Measurements from ENCODE around the gene PROM1.

PROM1 gene

GRCh38 chr4:16083241-16084191, at the start of gene PROM1:
TSS of gene PROM1 (minus strand) at chr4:16084023. CDS start at chr4:16075906, 8,117 bp downstream.
- no peak for TF ChIP-seq CTCF (IDR thresholded peaks at IDR 0.05; ENCODE audit: insufficient read depth, low read length, poor library complexity, severe bottlenecking)
- Histone ChIP-seq H3K36me3 (ENCODE audit: control insufficient read depth, insufficient read depth, low read length) (no peaks in the 10 kb centered on the region), H3K27me3 (replicated peaks; ENCODE audit: control insufficient read depth, insufficient read depth, low read length) (peaks cover 1% of the 10 kb centered on the region), H3K4me3 (replicated peaks; ENCODE audit: low read depth, low read length) (peak within 1 kb of the TSS; percentile 14; the same call in 1 of the 2 replicates)
- DNase-seq (ENCODE audit: extremely low read depth, insufficient read length) = no peak

GRCh38 chr4:16133406-16133805, 49.6 kb upstream of the PROM1 start:
- H3K4me3 ChIP-seq (replicated peaks; ENCODE audit: low read depth, low read length) = no peak overlapping the region
- H3K27me3 ChIP-seq (replicated peaks; ENCODE audit: control insufficient read depth, insufficient read depth, low read length) = no peaks in the 10 kb centered on the region
- DNase-seq (ENCODE audit: extremely low read depth, insufficient read length) = no peak
- H3K36me3 ChIP-seq (ENCODE audit: control insufficient read depth, insufficient read depth, low read length) = no peaks in the 10 kb centered on the region
- no peak for TF ChIP-seq CTCF (IDR thresholded peaks at IDR 0.05; ENCODE audit: insufficient read depth, low read length, poor library complexity, severe bottlenecking)

- Histone ChIP-seq H3K27me3 (replicated peaks; ENCODE audit: control insufficient read depth, insufficient read depth, low read length) (no peaks in the 10 kb centered on the region), H3K4me3 (replicated peaks; ENCODE audit: low read depth, low read length) (no peak overlapping the region), H3K36me3 (ENCODE audit: control insufficient read depth, insufficient read depth, low read length) (no peaks in the 10 kb centered on the region)
- no peak for DNase-seq (ENCODE audit: extremely low read depth, insufficient read length)
- no peak for TF ChIP-seq CTCF (IDR thresholded peaks at IDR 0.05; ENCODE audit: insufficient read depth, low read length, poor library complexity, severe bottlenecking)
Measured at GRCh38 chr4:16131293-16131692, 47.5 kb upstream of the PROM1 start.

DNA sequence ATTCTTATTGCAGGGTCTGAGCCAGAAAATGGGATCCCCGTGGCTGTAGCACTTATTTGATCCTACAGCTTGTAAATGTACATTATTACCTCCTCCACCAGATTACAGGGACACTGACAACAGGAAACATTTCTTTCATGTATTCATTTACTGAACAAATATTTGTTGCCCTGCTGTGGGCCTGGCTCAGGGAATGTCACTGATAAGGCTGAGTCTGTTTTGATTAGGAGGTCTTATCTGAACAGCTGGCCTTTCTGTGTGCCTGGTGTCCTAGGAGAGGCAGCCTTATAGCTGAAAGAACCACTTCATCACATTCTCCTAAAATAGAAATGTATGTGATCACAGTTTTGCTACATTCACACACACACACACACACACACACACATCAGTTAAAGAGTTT, 45.5 kb upstream of the PROM1 start:
- Histone ChIP-seq H3K27me3 (replicated peaks; ENCODE audit: control insufficient read depth, insufficient read depth, low read length) (no peaks in the 10 kb centered on the region), H3K4me3 (replicated peaks; ENCODE audit: low read depth, low read length) (no peak overlapping the region), H3K36me3 (ENCODE audit: control insufficient read depth, insufficient read depth, low read length) (no peaks in the 10 kb centered on the region)
- no peak for TF ChIP-seq CTCF (IDR thresholded peaks at IDR 0.05; ENCODE audit: insufficient read depth, low read length, poor library complexity, severe bottlenecking)
- no peak for DNase-seq (ENCODE audit: extremely low read depth, insufficient read length)

GRCh38 chr4:16126714-16127113, 42.9 kb upstream of the PROM1 start:
- Histone ChIP-seq H3K36me3 (ENCODE audit: control insufficient read depth, insufficient read depth, low read length) (no peaks in the 10 kb centered on the region), H3K4me3 (replicated peaks; ENCODE audit: low read depth, low read length) (no peak overlapping the region), H3K27me3 (replicated peaks; ENCODE audit: control insufficient read depth, insufficient read depth, low read length) (no peaks in the 10 kb centered on the region)
- DNase-seq (ENCODE audit: extremely low read depth, insufficient read length) = no peak
- TF ChIP-seq CTCF (IDR thresholded peaks at IDR 0.05; ENCODE audit: insufficient read depth, low read length, poor library complexity, severe bottlenecking) = no peak

Measured in GM06990 (cell line).